KMS-11 (cell line): ENCODE results near the gene BRCC3.
A peak's percentile ranks its signal among the peaks of the same experiment; 100 is the strongest.

ENCODE experiments used
- H2AFZ ChIP-seq: fragments of 200-600 bp; sonication (generic); 2 replicates; pipeline ENCODE4 v1.6.1; 2016; ENCODE audit warnings: antibody characterized with exemption, mixed run types, low read depth
- H3K27ac ChIP-seq: fragments of 200-600 bp; sonication (generic); 2 replicates; pipeline ENCODE4 v1.6.1; 2016; ENCODE audit warnings: mild to moderate bottlenecking, mixed run types
- H3K27me3 ChIP-seq: fragments of 200-600 bp; sonication (generic); 2 replicates; pipeline ENCODE4 v1.6.1; 2017; ENCODE audit warnings: mild to moderate bottlenecking, low read depth, mixed run types, moderate library complexity; ENCODE audit not compliant: insufficient read depth
- H3K36me3 ChIP-seq: fragments of 200-600 bp; sonication (generic); 2 replicates; pipeline ENCODE4 v1.6.1; 2017; ENCODE audit warnings: mild to moderate bottlenecking, mixed run types; ENCODE audit not compliant: insufficient read depth
- H3K4me1 ChIP-seq: fragments of 200-600 bp; sonication (generic); 2 replicates; pipeline ENCODE4 v1.6.1; 2016; ENCODE audit warnings: mild to moderate bottlenecking, low read depth, mixed run types; ENCODE audit not compliant: poor library complexity, severe bottlenecking
- H3K4me2 ChIP-seq: fragments of 200-600 bp; sonication (generic); 2 replicates; pipeline ENCODE4 v1.7.0; 2016; ENCODE audit warnings: mild to moderate bottlenecking, mixed run types
- H3K4me3 ChIP-seq: fragments of 200-600 bp; sonication (generic); IDR thresholded peaks from 2 replicates; pipeline ENCODE4 v1.6.1; 2017; ENCODE audit warnings: low read depth, low read length, mixed read lengths; ENCODE audit not compliant: insufficient read depth
- H3K79me2 ChIP-seq: fragments of 200-600 bp; sonication (generic); 2 replicates; pipeline ENCODE4 v1.6.1; 2016; ENCODE audit warnings: low read depth, mixed run types; ENCODE audit not compliant: insufficient read depth
- H3K9ac ChIP-seq: fragments of 200-600 bp; sonication (generic); 2 replicates; pipeline ENCODE4 v1.6.1; 2016; ENCODE audit warnings: mild to moderate bottlenecking, mixed run types
- H4K20me1 ChIP-seq: fragments of 200-600 bp; sonication (generic); 2 replicates; pipeline ENCODE4 v1.6.1; 2016; ENCODE audit warnings: mild to moderate bottlenecking, mixed run types; ENCODE audit not compliant: insufficient read depth
- TF ChIP-seq, protein P1 (sequence below): fragments of 200-600 bp; sonication (generic); conservative IDR thresholded peaks from 2 replicates; pipeline ENCODE4 v1.6.1; 2017; ENCODE audit warnings: low read depth, mild to moderate bottlenecking, antibody characterized with exemption, low read length, moderate library complexity, mixed read lengths

Gene BRCC3

DNA sequence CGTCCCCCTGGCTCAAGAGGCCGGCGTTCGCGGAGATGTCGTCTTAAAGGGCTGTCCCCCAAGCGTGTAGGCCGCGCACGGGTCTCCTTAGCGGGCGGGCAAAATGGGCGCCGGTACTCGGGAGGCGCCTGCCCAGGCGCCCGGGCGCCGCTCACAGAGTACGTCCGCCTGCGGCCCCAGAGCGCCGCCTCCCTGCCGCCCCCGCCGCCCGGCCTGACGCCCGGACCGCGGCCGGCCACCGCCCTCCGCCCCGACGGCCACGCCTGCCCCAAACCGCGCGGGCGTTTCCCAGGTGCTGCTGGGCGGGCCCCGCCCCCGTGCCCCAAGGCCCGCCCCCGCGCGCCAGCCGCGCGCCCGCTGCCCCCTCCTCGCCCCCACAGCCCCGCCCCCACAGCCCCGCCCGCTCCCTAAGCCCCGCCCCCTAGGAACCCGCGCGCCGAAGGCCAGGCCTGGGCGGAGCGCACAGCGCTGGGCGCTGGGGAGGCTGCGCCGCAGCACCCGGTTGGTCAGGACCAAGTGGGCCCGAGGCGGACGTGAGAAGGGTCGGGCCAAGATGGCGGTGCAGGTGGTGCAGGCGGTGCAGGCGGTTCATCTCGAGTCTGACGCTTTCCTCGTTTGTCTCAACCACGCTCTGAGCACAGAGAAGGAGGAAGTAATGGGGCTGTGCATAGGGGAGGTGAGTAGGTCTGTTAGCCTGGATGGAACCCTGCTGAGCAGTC is at the start of gene BRCC3, which contains the start of the genes CMC4 and MTCP1:
BRCC3 (plus strand) TSS at position 534 of the 719 bp plus-strand sequence; CDS start at position 554, 20 bp downstream.
CMC4 (minus strand) TSS at position 162 of the 719 bp plus-strand sequence. CDS start 7,113 bp downstream, outside the sequence.
MTCP1 (minus strand) TSS at position 162 of the 719 bp plus-strand sequence. CDS start 5,126 bp downstream, outside the sequence.
- Histone ChIP-seq H3K9ac (peak within 1 kb of the TSS; percentile 84), H3K4me3 (no peak within 1 kb of the TSS), H4K20me1 (no peaks in the 10 kb centered on the region), H3K4me1 (peaks cover 17% of the 10 kb centered on the region), H3K27me3 (no peaks in the 10 kb centered on the region), H3K79me2 (peaks cover 36% of the 10 kb centered on the region; the same call in 1 of the 2 replicates), H2AFZ (peak within 1 kb of the TSS; percentile 91), H3K27ac (peak within 1 kb of the TSS; percentile 69), H3K4me2 (peak within 1 kb of the TSS; percentile 86), H3K36me3 (no peaks in the 10 kb centered on the region)
- TF ChIP-seq, protein P1, sequence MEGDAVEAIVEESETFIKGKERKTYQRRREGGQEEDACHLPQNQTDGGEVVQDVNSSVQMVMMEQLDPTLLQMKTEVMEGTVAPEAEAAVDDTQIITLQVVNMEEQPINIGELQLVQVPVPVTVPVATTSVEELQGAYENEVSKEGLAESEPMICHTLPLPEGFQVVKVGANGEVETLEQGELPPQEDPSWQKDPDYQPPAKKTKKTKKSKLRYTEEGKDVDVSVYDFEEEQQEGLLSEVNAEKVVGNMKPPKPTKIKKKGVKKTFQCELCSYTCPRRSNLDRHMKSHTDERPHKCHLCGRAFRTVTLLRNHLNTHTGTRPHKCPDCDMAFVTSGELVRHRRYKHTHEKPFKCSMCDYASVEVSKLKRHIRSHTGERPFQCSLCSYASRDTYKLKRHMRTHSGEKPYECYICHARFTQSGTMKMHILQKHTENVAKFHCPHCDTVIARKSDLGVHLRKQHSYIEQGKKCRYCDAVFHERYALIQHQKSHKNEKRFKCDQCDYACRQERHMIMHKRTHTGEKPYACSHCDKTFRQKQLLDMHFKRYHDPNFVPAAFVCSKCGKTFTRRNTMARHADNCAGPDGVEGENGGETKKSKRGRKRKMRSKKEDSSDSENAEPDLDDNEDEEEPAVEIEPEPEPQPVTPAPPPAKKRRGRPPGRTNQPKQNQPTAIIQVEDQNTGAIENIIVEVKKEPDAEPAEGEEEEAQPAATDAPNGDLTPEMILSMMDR = no peak

DNA sequence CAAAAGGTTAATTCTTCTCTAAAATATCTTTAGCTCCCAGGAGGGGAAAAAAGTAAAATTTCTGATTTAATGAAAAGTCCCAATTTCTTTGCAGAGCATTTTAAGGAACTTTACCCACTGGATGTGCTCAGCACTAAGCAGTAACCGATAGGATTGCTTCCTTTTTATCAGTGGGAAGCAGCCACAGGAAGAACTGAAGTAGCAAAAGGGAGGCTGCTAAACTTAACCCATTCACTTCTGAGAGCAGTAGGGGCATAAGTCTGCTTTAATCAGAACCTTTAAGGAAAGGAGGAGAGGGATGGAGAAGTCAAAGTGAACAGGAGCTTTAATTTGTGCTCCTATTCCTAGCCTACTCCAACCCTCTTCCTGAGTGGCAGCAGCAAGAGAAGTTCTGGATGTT is 48.7 kb upstream of the BRCC3 start, which contains the start of gene F8:
F8 (minus strand) TSS at position 139 of the 400 bp plus-strand sequence. CDS start 171 bp downstream, outside the sequence.
- TF ChIP-seq, protein P1 = no peak
- no peak within 1 kb of the TSS for H3K9ac ChIP-seq
- no peak within 1 kb of the TSS for H2AFZ ChIP-seq
- H4K20me1 ChIP-seq = no peaks in the 10 kb centered on the region
- peaks cover 5% of the 10 kb centered on the region for H3K4me1 ChIP-seq
- H3K4me3 ChIP-seq = no peak within 1 kb of the TSS
- no peak within 1 kb of the TSS for H3K4me2 ChIP-seq
- H3K27me3 ChIP-seq = no peaks in the 10 kb centered on the region
- H3K36me3 ChIP-seq = no peaks in the 10 kb centered on the region
- H3K27ac ChIP-seq = no peak within 1 kb of the TSS
- H3K79me2 ChIP-seq = no peaks in the 10 kb centered on the region

DNA sequence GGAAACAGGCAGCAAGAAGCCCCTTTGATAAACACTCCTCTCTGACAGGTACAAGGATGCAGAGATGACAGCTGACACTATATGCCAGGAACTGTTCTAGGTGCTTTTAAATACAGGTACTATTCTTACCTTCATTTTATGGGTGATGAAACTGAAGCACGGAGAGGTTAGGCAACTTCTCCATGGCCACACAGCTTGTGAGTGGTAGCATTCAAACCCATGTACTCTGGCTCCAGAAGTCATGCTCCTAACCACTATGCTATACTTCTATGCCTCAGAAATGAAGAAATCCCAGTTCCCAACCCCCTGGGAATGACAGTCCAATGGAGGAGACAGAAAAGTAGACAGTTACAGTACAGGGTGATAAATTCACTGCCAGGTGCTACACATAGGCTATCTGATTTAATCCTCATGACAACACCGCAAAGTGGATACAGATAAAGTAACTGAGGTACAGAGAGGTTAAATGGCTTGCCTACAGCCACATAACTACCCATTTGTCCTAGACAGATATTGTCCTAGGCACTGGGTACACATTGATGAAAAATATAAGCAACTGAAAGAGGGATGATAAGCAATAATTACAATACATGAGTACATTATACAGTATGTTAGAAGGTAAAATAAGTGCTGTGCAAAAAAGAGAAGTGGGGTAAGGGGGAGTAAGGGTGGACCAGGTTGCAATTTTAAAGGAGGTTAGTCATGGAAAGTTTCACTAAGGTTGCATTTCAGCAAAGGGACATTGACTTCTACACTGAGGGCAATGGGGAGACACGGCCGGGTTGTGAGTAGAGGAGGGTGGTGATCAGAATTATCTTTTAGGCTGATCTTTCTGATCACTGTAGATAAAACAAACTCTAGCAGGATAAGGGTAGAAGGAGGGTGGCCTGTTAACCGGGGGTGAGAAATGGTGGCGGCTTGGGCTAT is 47.1 kb upstream of the BRCC3 start:
- Histone ChIP-seq H3K9ac (no peak overlapping the region), H3K27ac (no peak overlapping the region), H3K36me3 (no peaks in the 10 kb centered on the region), H3K4me3 (no peak overlapping the region), H3K79me2 (peaks cover 9% of the 10 kb centered on the region; the same call in 1 of the 2 replicates), H2AFZ (no peak overlapping the region), H3K4me1 (peaks cover 16% of the 10 kb centered on the region), H4K20me1 (no peaks in the 10 kb centered on the region), H3K4me2 (no peak overlapping the region), H3K27me3 (no peaks in the 10 kb centered on the region)
- TF ChIP-seq, protein P1 = no peak

DNA sequence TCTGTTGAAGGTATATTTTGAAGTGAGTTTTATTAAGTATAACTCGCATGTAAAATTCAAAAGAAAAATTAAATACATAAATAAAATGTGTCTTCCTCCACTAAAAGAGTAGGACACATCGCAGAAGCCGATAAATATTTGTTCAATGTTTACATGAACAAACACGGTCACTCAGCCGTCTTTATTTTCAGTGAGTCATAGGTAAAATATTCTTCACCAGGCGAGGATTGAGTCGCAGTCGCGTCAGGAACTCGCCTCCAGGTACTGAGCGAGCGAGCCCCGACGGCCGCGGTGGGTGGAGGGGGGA is 44.9 kb upstream of the BRCC3 start:
- no peaks in the 10 kb centered on the region for H3K27me3 ChIP-seq
- no peak overlapping the region for H3K4me3 ChIP-seq
- H3K4me2 ChIP-seq = peak overlapping the region; percentile 46
- TF ChIP-seq, protein P1 = no peak
- peak overlapping the region; percentile 64 for H2AFZ ChIP-seq
- no peaks in the 10 kb centered on the region for H3K36me3 ChIP-seq
- H3K79me2 ChIP-seq = peaks cover 14% of the 10 kb centered on the region; the same call in 1 of the 2 replicates
- no peaks in the 10 kb centered on the region for H4K20me1 ChIP-seq
- peak overlapping the region; percentile 91 for H3K27ac ChIP-seq
- H3K9ac ChIP-seq = peak overlapping the region; percentile 46; the same call in 1 of the 2 replicates
- peaks cover 25% of the 10 kb centered on the region for H3K4me1 ChIP-seq
